ENCODE results near the gene ZP3. TPM values are rescaled to one million over a fixed set of nuclear protein-coding genes. Genes with fewer than 3 reads are reported as not detected.
"Not testable (repeated sequence)": the region's sequence is repeated elsewhere in the genome, so short reads cannot be mapped to it uniquely, and the experiment has no call there.

Gene ZP3
- polyA plus RNA-seq, 3 donors, result 4.3 to 12.1 (median 10.4) TPM

- not testable (repeated sequence) for H3K4me3 Mint-ChIP-seq; H3K27ac Mint-ChIP-seq; H3K4me3 ChIP-seq (replicated peaks in 1 of 3; ENCODE audit: low read depth in 2 of 3, low read length in 3 of 3)
These were observed 61.3 kb downstream of the ZP3 start for GRCh38 chr7:76485822-76486610.

GRCh38 chr7:76486618-76487017, 61.9 kb downstream of the ZP3 start:
- peak overlapping the region in 5 of 7 donors; percentile 30 to 68 (median 67) for H3K27ac Mint-ChIP-seq
- DNase-seq; H3K27ac ChIP-seq (ENCODE audit: low read depth in 1 of 2, low read length in 2 of 2); H3K4me1 Mint-ChIP-seq; H3K9me3 Mint-ChIP-seq; intact Hi-C loops (cut with micrococcal nuclease); H3K4me2 ChIP-seq (replicated peaks; ENCODE audit: extremely low read depth, low read length, poor library complexity, severe bottlenecking); H3K27me3 ChIP-seq (ENCODE audit: control insufficient read depth in 2 of 2, insufficient read depth in 2 of 2, low read length in 2 of 2); H3K4me3 ChIP-seq (replicated peaks in 1 of 3; ENCODE audit: low read depth in 2 of 3, low read length in 3 of 3); H4K20me1 ChIP-seq (ENCODE audit: insufficient read depth, low read length); H2AFZ ChIP-seq (ENCODE audit: insufficient read depth, low read depth, low read length, poor library complexity, severe bottlenecking); H3K9ac ChIP-seq (ENCODE audit: insufficient read depth, low read length, poor library complexity, severe bottlenecking); H3K27me3 Mint-ChIP-seq (ENCODE audit: low read depth in 3 of 3); H3K79me2 ChIP-seq (ENCODE audit: insufficient read depth, low read length); H3K4me3 Mint-ChIP-seq; H3K4me1 ChIP-seq (ENCODE audit: control insufficient read depth in 1 of 2, insufficient read depth in 2 of 2, low read length in 2 of 2); H3K9me3 ChIP-seq (replicated peaks in 1 of 2; ENCODE audit: control insufficient read depth in 1 of 2, insufficient read depth in 1 of 2, low read length in 2 of 2): not testable (repeated sequence)
- peaks cover 16 to 19% of the 10 kb centered on the region in 2 donors for H3K36me3 ChIP-seq (replicated peaks in 1 of 2; ENCODE audit: control insufficient read depth in 1 of 2, insufficient read depth in 2 of 2, low read length in 2 of 2)
- peaks cover 18% of the 10 kb centered on the region in 2 donors for H3K36me3 Mint-ChIP-seq
- WGBS (ENCODE audit: insufficient coverage), result no CpG with 5 or more reads among the region's 5 CpGs

More at GRCh38 chr7:76485822-76486610, 61.3 kb downstream of the ZP3 start:
- intact Hi-C loops (cut with micrococcal nuclease); DNase-seq; H3K9me3 ChIP-seq (replicated peaks in 1 of 2; ENCODE audit: control insufficient read depth in 1 of 2, insufficient read depth in 1 of 2, low read length in 2 of 2); H3K27ac ChIP-seq (ENCODE audit: low read depth in 1 of 2, low read length in 2 of 2); H3K4me1 ChIP-seq (ENCODE audit: control insufficient read depth in 1 of 2, insufficient read depth in 2 of 2, low read length in 2 of 2); H3K9ac ChIP-seq (ENCODE audit: insufficient read depth, low read length, poor library complexity, severe bottlenecking); H3K27me3 Mint-ChIP-seq (ENCODE audit: low read depth in 3 of 3); H3K4me1 Mint-ChIP-seq; H3K4me2 ChIP-seq (replicated peaks; ENCODE audit: extremely low read depth, low read length, poor library complexity, severe bottlenecking); H3K79me2 ChIP-seq (ENCODE audit: insufficient read depth, low read length); H3K27me3 ChIP-seq (ENCODE audit: control insufficient read depth in 2 of 2, insufficient read depth in 2 of 2, low read length in 2 of 2); H4K20me1 ChIP-seq (ENCODE audit: insufficient read depth, low read length); H3K9me3 Mint-ChIP-seq; H2AFZ ChIP-seq (ENCODE audit: insufficient read depth, low read depth, low read length, poor library complexity, severe bottlenecking): not testable (repeated sequence)
- peaks cover 18 to 21% of the 10 kb centered on the region in 2 donors for H3K36me3 Mint-ChIP-seq
- H3K36me3 ChIP-seq (replicated peaks in 1 of 2; ENCODE audit: control insufficient read depth in 1 of 2, insufficient read depth in 2 of 2, low read length in 2 of 2), result peaks cover 16 to 21% of the 10 kb centered on the region in 2 donors
- WGBS (ENCODE audit: insufficient coverage), result no CpG with 5 or more reads among the region's 20 CpGs

GRCh38 chr7:76487969-76488368, 63.2 kb downstream of the ZP3 start:
- H2AFZ ChIP-seq (ENCODE audit: insufficient read depth, low read depth, low read length, poor library complexity, severe bottlenecking); H3K27me3 Mint-ChIP-seq (ENCODE audit: low read depth in 3 of 3); H3K4me3 ChIP-seq (replicated peaks in 1 of 3; ENCODE audit: low read depth in 2 of 3, low read length in 3 of 3); H3K36me3 Mint-ChIP-seq; H3K4me1 Mint-ChIP-seq; H3K4me1 ChIP-seq (ENCODE audit: control insufficient read depth in 1 of 2, insufficient read depth in 2 of 2, low read length in 2 of 2); H3K27ac Mint-ChIP-seq; H3K27me3 ChIP-seq (ENCODE audit: control insufficient read depth in 2 of 2, insufficient read depth in 2 of 2, low read length in 2 of 2); H3K4me3 Mint-ChIP-seq; H3K79me2 ChIP-seq (ENCODE audit: insufficient read depth, low read length); H4K20me1 ChIP-seq (ENCODE audit: insufficient read depth, low read length); H3K9me3 Mint-ChIP-seq; H3K4me2 ChIP-seq (replicated peaks; ENCODE audit: extremely low read depth, low read length, poor library complexity, severe bottlenecking); H3K36me3 ChIP-seq (replicated peaks in 1 of 2; ENCODE audit: control insufficient read depth in 1 of 2, insufficient read depth in 2 of 2, low read length in 2 of 2); H3K9me3 ChIP-seq (replicated peaks in 1 of 2; ENCODE audit: control insufficient read depth in 1 of 2, insufficient read depth in 1 of 2, low read length in 2 of 2); H3K9ac ChIP-seq (ENCODE audit: insufficient read depth, low read length, poor library complexity, severe bottlenecking); H3K27ac ChIP-seq (ENCODE audit: low read depth in 1 of 2, low read length in 2 of 2); DNase-seq; intact Hi-C loops (cut with micrococcal nuclease): not testable (repeated sequence)
- no CpG with 5 or more reads among the region's 13 CpGs for WGBS (ENCODE audit: insufficient coverage)

Other genes with a start within 250 kb of the ZP3 start
- not detected for gene SRRM3, start 223.1 kb upstream of the ZP3 start, polyA plus RNA-seq
- 10 to 100 TPM in 1 of 3 donors, 1 to 10 TPM in 2; 8.3 to 20.7 (median 8.9) TPM for gene HSPB1, start 122.3 kb upstream of the ZP3 start, polyA plus RNA-seq
- gene YWHAG, start 66.0 kb upstream of the ZP3 start, polyA plus RNA-seq, result 10 to 100 TPM in 1 of 3 donors, 1 to 10 TPM in 2; 6.9 to 12.2 (median 9.3) TPM
- gene SSC4D, start 15.3 kb upstream of the ZP3 start, polyA plus RNA-seq, result under 1 TPM; 0.48 to 0.56 (median 0.56) TPM
- gene DTX2, start 36.8 kb downstream of the ZP3 start, polyA plus RNA-seq, result 10 to 100 TPM; 11.3 to 35.2 (median 20.2) TPM
- under 1 TPM in 1 of 3 donors, not detected in 2; 0.33 TPM for gene UPK3B, start 85.6 kb downstream of the ZP3 start, polyA plus RNA-seq
- under 1 TPM in 1 of 3 donors, not detected in 2; 0.23 TPM for gene SPDYE16, start 118.3 kb downstream of the ZP3 start, polyA plus RNA-seq
- 1 to 10 TPM; 1.1 to 3.9 (median 2.2) TPM for gene POMZP3, start 202.3 kb downstream of the ZP3 start, polyA plus RNA-seq